Uterus (tissue), 2 donors: Measurements from ENCODE around the gene IPPK.

ENCODE experiments used
- CTCF ChIP-seq, 4 experiments: fragments of 200-600 bp in 2 of 4; fragments of 450-650 bp in 2 of 4; sonication (generic) in 2 of 4; IDR thresholded peaks; one replicate each; pipeline ENCODE4 v1.5.1; 2016 to 2019; ENCODE audit warnings: antibody characterized with exemption in 4 of 4, mild to moderate bottlenecking in 2 of 4, moderate library complexity in 1 of 4
- POLR2A ChIP-seq, 2 donors: fragments of 450-650 bp; IDR thresholded peaks; one replicate each; pipeline ENCODE4 v1.6.1; 2016; ENCODE audit warnings: antibody characterized with exemption in 2 of 2, mild to moderate bottlenecking in 1 of 2, moderate library complexity in 1 of 2

DNA sequence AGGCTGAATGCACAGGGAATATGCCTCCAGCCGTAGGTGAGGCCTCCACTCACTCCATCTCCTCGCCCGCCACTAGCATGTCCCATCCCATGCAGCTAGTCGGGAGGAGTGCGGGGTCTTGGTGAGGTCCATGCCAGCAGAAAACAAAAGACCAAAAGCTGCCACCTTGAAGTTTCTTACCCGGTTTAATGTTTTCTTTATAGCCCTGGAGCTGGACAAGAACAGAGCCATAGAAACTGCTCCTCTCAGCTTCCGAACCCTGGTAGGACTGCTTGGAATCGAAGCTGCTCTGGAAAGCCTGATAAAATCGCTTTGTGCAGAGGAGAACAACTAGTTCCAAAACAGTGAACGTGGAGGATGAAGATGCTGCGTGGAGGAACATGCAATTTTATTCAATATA is 57.1 kb downstream of the IPPK start:
- TF ChIP-seq CTCF (IDR thresholded peaks at IDR 0.05) (no peak), POLR2A (IDR thresholded peaks at IDR 0.05) (no peak)
